Esophagus squamous epithelium (tissue), 4 donors: ENCODE data around the gene LXN.

Source experiments
- POLR2A ChIP-seq, 4 donors: fragments of 450-650 bp; IDR thresholded peaks; one replicate each; pipeline ENCODE4 v1.6.1; 2017; ENCODE audit warnings: antibody characterized with exemption in 4 of 4, mild to moderate bottlenecking in 4 of 4, moderate library complexity in 3 of 4
- TF ChIP-seq, protein P1 (sequence below), 6 experiments: fragments of 450-650 bp in 4 of 6; fragments of 200-600 bp in 2 of 6; sonication (generic) in 2 of 6; IDR thresholded peaks; one replicate each; pipeline ENCODE4 v1.5.1; 2016 to 2019; ENCODE audit warnings: antibody characterized with exemption in 6 of 6, mild to moderate bottlenecking in 4 of 6, moderate library complexity in 4 of 6

DNA sequence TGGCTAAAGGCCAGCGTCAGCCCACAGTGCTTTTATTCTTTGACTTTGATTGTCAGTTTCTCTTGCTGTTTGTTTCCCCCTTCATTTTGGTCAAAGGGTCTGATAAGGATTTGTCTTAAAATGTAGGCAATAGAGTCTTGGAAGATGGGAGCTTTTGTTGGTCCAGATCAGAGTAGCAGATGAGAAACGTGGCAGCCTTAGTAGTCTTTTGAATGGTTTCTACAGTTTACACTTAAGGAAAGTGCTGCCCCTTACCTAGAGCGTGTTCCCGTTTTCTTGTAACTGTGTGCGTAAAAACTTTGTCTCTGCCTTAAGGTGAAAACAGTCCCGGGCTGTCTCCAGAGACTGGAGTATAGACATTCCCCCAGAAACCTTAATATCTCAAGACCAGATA lies 630 bp downstream of the LXN start:
- TF ChIP-seq, protein P1, sequence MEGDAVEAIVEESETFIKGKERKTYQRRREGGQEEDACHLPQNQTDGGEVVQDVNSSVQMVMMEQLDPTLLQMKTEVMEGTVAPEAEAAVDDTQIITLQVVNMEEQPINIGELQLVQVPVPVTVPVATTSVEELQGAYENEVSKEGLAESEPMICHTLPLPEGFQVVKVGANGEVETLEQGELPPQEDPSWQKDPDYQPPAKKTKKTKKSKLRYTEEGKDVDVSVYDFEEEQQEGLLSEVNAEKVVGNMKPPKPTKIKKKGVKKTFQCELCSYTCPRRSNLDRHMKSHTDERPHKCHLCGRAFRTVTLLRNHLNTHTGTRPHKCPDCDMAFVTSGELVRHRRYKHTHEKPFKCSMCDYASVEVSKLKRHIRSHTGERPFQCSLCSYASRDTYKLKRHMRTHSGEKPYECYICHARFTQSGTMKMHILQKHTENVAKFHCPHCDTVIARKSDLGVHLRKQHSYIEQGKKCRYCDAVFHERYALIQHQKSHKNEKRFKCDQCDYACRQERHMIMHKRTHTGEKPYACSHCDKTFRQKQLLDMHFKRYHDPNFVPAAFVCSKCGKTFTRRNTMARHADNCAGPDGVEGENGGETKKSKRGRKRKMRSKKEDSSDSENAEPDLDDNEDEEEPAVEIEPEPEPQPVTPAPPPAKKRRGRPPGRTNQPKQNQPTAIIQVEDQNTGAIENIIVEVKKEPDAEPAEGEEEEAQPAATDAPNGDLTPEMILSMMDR (IDR thresholded peaks at IDR 0.05): no peak
- no peak for TF ChIP-seq POLR2A (IDR thresholded peaks at IDR 0.05)
